IPS DF 6.9 (cell line): Measurements from ENCODE around the gene ZNF580.

Experiments used
- DNase-seq: peaks from one replicate; pipeline ENCODE4 v3.0.0-alpha.2; 2013; ENCODE audit warnings: low read depth, low spot score
- H3K27ac ChIP-seq: one replicate; pipeline ENCODE4 v1.5.1; 2013; ENCODE audit warnings: low read length, control low read depth
- H3K27me3 ChIP-seq: 2 replicates; pipeline ENCODE4 v1.6.1; 2013; ENCODE audit warnings: mild to moderate bottlenecking, low read length; ENCODE audit not compliant: control insufficient read depth, insufficient read depth
- H3K36me3 ChIP-seq: 2 replicates; pipeline ENCODE4 v1.6.1; 2013; ENCODE audit warnings: low read length; ENCODE audit not compliant: control insufficient read depth, insufficient read depth
- H3K4me1 ChIP-seq: 2 replicates; pipeline ENCODE4 v1.6.1; 2013; ENCODE audit warnings: low read length; ENCODE audit not compliant: control insufficient read depth, insufficient read depth
- H3K4me3 ChIP-seq: 2 replicates; pipeline ENCODE4 v1.5.1; 2013; ENCODE audit warnings: mild to moderate bottlenecking, low read length
- H3K9me3 ChIP-seq: 2 replicates; pipeline ENCODE4 v1.6.1; 2013; ENCODE audit warnings: low read length, inconsistent platforms; ENCODE audit not compliant: control insufficient read depth, insufficient read depth
- WGBS: extraction: QIAGEN DNeasy Blood & Tissue Kit; methylation state at CpG from one replicate; pipeline ENCODE4 v1.1.7; 2013; ENCODE audit warnings: mixed read lengths, missing lambda C conversion rate; ENCODE audit not compliant: insufficient read length, insufficient coverage; 5-methylcytosine and 5-hydroxymethylcytosine counted together

ZNF580 gene

DNA sequence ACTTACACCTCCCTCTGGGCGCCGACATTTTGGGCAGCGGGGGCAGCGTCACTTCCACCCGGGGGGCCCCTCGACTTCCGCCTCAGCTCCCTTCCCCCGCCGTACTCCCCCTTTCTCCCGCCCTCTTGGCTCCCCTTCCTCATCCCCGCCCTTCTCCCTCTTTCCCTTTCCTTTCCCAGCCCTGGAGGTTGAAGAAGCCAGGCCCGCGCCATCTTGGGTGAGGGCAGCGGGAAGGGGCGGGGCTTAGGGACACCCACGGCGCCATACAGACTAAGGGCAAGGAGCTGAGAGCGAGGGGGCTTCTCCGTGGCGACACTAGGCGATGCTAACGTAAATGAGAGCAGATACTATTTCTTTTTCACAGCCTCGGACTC, 41.3 kb upstream of the ZNF580 start, which contains the start of gene FIZ1:
Gene FIZ1 (minus strand): TSS at position 50 of the 374 bp plus-strand sequence. CDS start 1,652 bp downstream, outside the sequence.
- H3K27ac ChIP-seq, result no peak within 1 kb of the TSS
- peaks cover 1% of the 10 kb centered on the region for H3K4me1 ChIP-seq
- H3K36me3 ChIP-seq, result no peaks in the 10 kb centered on the region
- no peaks in the 10 kb centered on the region for H3K9me3 ChIP-seq
- no peak for DNase-seq
- no peaks in the 10 kb centered on the region for H3K27me3 ChIP-seq
- no CpG with 5 or more reads among the region's 23 CpGs for WGBS
- H3K4me3 ChIP-seq, result peak within 1 kb of the TSS; percentile 68; the same call in 1 of the 2 replicates

DNA sequence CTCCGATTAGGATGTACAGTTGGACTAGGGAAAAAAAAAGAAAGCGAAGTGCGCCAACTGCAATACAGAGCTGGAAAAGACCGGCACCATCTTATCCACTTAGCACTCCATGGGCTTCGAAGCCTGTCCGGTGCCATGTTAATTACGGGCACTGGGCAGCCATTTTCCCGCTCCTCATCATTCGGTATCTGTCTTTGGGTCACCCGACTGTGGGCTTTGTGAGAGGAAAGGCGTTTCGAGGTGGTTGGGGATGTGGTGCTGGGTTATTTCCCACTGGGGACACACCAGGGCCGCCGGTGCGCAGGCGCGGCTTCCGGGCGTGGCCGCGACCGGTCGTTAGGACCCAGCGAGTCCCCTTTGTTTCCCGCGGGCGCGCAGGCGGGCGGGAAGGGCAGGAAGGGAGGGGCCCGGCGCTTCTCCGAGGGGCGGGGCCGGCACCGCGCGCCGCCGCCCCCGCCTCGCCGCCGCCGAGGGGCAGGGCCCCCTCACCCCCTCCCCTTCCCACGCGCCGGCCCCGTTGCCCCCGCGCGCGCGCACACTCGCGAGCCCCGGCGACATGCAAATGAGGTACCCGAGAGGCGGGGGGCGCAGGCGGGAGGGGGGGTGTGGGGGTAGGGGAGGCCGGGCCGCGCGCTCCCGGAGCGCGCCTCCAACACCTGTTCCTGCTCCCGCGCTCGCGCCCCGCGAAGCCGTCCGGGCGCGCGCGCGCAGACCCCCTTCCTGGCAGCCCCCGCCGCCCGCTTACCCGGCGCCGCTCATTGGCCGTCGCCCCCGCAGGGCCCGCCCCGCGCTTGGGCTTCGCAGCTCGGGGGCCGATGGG, 40.8 kb upstream of the ZNF580 start, which contains the start of gene ZNF524:
Gene ZNF524 (plus strand): TSS at position 447 of the 820 bp plus-strand sequence. CDS start 1,825 bp downstream, outside the sequence.
- peaks cover 1% of the 10 kb centered on the region for H3K4me1 ChIP-seq
- no peaks in the 10 kb centered on the region for H3K36me3 ChIP-seq
- H3K27ac ChIP-seq, result no peak within 1 kb of the TSS
- no peaks in the 10 kb centered on the region for H3K9me3 ChIP-seq
- no peaks in the 10 kb centered on the region for H3K27me3 ChIP-seq
- peak within 1 kb of the TSS; percentile 68; the same call in 1 of the 2 replicates for H3K4me3 ChIP-seq
- DNase-seq, result no peak
- no CpG with 5 or more reads among the region's 97 CpGs for WGBS

DNA sequence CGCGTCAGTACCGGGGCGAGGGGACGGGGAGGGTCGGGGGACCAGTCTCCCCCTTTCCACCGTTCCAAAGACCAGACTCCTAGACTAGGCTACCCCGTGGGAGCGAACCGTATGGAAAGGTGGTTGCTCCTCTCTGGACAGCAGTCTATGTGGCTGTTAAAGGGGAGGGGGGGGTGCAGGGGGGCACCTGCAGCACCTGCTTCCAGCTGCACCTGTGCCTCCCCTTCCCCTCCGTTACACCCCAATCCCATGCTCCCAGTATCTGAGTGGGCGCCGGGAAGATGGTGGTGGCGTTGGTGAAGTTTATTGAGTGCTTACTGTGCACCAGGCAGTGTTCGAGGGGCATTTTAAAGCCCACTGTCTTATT, 40.2 kb upstream of the ZNF580 start:
- WGBS, result no CpG with 5 or more reads among the region's 15 CpGs
- H3K36me3 ChIP-seq, result no peaks in the 10 kb centered on the region

DNA sequence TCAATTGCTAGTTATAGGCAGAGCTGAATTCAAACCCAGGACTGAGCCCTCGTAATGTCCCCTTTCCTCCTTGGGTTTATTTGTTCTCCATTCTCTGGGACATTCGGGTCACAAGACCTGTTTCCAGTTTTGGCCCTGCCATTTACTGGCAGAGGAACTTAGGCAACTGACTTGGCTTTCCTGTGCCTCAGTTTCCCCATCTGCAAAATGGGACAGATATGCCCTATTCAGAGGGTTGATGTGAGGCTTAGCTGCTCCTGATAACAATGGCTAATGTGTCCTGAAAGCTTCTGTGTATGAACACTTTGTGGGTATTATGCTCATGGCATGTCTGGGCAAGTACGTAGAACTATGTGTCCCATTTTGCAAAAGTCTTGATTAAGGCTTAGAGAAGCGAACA, 39.7 kb upstream of the ZNF580 start:
- Histone ChIP-seq H3K27me3 (no peaks in the 10 kb centered on the region), H3K9me3 (no peaks in the 10 kb centered on the region), H3K4me1 (peaks cover 1% of the 10 kb centered on the region), H3K27ac (no peak overlapping the region), H3K4me3 (no peak overlapping the region; the same call in 1 of the 2 replicates), H3K36me3 (no peaks in the 10 kb centered on the region)
- no CpG with 5 or more reads among the region's 4 CpGs for WGBS
- no peak for DNase-seq

More for the DNA sequence above, 40.2 kb upstream of the ZNF580 start:
- Histone ChIP-seq H3K27me3 (no peaks in the 10 kb centered on the region), H3K9me3 (no peaks in the 10 kb centered on the region), H3K4me1 (peaks cover 1% of the 10 kb centered on the region), H3K4me3 (peak overlapping the region; percentile 68; the same call in 1 of the 2 replicates), H3K27ac (no peak overlapping the region)
- DNase-seq, result no peak

DNA sequence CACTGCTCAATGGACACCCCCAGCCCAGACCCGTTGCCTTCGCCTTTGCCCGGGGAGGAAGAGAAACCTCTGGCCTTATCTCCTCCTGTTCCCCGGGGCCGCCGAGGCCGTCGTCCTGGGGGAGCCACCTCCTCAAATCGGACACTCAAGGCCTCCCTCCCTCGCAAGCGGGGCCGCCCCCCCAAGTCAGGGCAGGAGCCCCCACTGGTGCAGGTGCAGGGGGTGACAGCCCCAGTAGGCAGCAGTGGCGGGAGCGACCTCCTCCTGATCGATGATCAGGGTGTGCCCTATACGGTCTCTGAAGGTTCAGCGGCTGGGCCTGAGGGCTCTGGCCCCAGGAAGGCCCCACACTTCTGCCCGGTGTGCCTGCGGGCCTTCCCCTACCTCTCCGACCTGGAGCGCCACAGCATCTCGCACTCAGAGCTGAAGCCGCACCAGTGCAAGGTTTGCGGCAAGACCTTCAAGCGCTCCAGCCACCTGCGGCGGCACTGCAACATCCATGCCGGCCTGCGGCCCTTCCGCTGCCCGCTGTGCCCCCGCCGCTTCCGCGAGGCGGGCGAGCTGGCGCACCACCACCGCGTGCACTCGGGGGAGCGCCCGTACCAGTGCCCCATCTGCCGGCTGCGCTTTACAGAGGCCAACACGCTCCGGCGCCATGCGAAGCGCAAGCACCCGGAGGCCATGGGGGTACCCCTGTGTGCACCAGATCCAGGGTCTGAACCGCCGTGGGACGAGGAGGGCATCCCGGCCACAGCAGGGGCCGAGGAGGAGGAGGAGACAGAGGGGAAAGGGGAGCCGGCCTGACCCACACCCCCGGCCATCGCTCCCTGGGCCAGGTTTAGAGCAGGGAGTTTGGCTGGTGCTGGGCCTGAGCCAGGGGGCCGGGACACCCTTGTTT, 38.4 kb upstream of the ZNF580 start:
- H3K27ac ChIP-seq, result no peak overlapping the region
- no peaks in the 10 kb centered on the region for H3K9me3 ChIP-seq
- H3K27me3 ChIP-seq, result no peaks in the 10 kb centered on the region
- no peak overlapping the region for H3K4me3 ChIP-seq
- no CpG with 5 or more reads among the region's 60 CpGs for WGBS
- no peak for DNase-seq
- no peaks in the 10 kb centered on the region for H3K36me3 ChIP-seq
- peaks cover 1% of the 10 kb centered on the region for H3K4me1 ChIP-seq

DNA sequence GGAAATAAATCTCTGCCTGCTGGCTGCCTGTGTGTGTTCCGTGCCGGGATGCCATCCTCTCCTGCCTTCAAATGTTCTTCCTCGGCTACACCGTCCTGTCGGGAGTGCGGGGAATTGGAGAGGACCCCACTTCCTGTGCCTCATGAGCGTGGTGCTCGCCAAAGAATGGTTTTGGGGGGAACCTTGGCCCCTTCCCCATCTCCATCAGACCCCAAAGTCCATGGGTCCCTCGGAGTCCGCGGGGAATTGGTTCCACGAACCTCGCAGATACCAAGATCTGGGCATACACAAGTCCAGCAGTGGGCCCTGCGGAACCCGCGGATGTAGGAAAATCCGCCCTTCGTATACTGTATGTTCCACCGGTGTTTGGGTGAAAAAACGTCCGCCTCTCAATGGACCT, 37.7 kb upstream of the ZNF580 start:
- Histone ChIP-seq H3K27ac (no peak overlapping the region), H3K9me3 (no peaks in the 10 kb centered on the region), H3K4me1 (peaks cover 1% of the 10 kb centered on the region; the same call in 1 of the 2 replicates), H3K36me3 (no peaks in the 10 kb centered on the region), H3K4me3 (no peak overlapping the region), H3K27me3 (no peaks in the 10 kb centered on the region)
- WGBS, result no CpG with 5 or more reads among the region's 21 CpGs
- no peak for DNase-seq

DNA sequence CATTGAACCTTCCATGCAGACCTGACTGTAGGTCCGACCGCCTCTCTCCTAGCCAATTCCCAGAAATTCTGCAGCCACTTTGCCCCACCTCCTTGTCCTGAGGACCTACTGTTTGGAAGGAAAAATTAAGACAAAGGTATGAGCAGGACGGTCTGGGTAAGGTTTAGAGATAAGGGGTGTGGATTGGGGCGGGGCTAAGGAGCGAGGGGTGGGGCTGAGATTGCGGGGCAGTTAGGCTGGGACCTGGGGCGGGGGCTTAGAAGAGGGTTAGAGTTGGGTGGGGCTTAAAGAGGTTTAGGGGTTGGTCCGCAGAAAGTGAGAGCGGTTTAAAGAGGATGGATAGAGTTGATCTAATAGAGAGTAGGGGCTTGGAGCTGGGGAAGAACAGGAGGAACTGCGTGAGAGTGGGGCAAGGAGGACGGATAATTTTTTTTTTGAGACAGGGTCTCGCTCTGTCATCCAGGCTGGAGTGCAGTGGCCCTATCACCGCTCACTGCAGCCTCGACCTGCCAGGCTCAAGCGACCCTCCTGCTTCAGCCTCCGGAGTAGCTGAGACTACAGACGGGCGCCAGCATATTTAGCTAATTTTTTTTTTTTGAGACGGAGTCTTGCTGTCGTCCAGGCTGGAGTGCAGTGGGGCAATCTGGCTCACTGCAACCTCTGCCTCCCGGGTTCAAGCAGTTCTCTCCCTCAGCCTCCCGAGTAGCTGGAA, 37.1 kb upstream of the ZNF580 start:
- H3K9me3 ChIP-seq, result no peaks in the 10 kb centered on the region
- no peaks in the 10 kb centered on the region for H3K36me3 ChIP-seq
- H3K27ac ChIP-seq, result no peak overlapping the region
- H3K27me3 ChIP-seq, result no peaks in the 10 kb centered on the region
- H3K4me3 ChIP-seq, result no peak overlapping the region
- H3K4me1 ChIP-seq, result peaks cover 1% of the 10 kb centered on the region; the same call in 1 of the 2 replicates
- no peak for DNase-seq
- WGBS, result 100% methylated on average over 2 of the region's 22 CpGs

DNA sequence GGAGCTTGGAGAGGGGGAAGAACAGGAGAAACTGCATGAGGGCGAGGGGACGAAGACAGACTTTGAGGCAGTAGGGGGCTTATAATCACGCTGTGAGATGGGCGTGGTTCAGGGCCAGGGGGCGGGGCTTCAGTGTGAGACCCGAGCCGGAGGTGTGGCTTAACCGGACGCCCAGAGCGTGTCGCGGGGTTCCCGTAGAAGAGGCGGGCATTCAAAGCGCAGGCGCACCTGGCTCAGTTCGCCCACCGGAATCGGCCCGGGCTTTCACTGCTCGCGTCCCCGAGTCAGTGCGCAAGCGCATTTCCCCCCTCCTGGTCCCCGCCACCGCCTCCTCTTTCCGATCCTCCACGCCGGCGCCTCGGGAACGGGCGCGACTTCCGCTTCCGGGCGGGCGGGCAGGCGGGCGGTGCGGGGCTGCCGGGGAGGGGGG, 35.6 kb upstream of the ZNF580 start:
- no peak for DNase-seq
- peaks cover 1% of the 10 kb centered on the region; the same call in 1 of the 2 replicates for H3K4me1 ChIP-seq

DNA sequence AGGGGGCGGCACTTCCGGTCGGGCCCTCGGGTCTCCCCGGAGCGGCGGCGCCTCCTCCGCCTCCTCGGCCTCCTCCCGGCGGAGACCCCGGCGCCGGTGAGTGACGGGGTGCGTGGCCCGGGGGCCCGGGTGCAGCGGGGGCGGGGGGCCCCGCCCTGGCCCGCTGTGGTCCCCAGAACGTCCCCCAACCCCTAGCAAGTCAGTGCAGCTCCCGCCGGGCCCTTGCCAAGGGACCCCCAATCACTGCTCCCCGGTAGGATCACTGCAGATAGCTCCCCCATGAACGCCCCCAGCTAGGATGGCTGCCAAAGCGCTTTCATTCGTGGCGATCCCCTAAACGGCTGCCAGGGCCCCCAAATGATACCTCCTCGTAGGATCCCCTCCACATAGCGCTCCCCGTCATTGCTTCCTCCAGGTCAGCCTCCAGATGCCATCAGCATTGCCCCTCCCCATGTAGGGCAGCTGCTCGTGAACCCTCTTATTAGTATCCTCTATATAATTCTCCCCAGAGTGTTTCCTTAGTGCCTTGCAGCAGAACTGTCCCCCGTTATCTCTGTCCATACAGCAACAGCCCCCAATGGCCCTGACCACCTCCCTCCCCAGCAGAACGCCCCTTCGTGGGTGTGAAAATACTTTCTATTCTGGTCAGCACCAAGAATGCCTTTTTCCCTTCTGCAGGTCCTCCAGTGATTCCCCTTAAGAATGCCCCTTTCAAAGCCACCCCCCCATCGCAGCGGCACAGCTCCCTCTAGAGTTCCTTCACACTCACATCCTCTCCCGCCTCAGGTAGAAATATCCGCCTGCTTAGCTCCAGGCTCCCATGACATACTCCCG, 34.9 kb upstream of the ZNF580 start, which contains the start of gene ZNF865:
Gene ZNF865 (plus strand): TSS at position 11 of the 834 bp plus-strand sequence. CDS start 7,972 bp downstream, outside the sequence.
- DNase-seq, result no peak
- H3K27me3 ChIP-seq, result no peaks in the 10 kb centered on the region
- H3K9me3 ChIP-seq, result no peaks in the 10 kb centered on the region
- H3K36me3 ChIP-seq, result no peaks in the 10 kb centered on the region
- H3K4me1 ChIP-seq, result peaks cover 1% of the 10 kb centered on the region; the same call in 1 of the 2 replicates
- H3K4me3 ChIP-seq, result peak within 1 kb of the TSS; percentile 58
- WGBS, result no CpG with 5 or more reads among the region's 44 CpGs
- no peak within 1 kb of the TSS for H3K27ac ChIP-seq

More for the DNA sequence above, 35.6 kb upstream of the ZNF580 start:
- no CpG with 5 or more reads among the region's 43 CpGs for WGBS
- no peak overlapping the region for H3K27ac ChIP-seq
- no peaks in the 10 kb centered on the region for H3K36me3 ChIP-seq
- no peaks in the 10 kb centered on the region for H3K27me3 ChIP-seq
- no peaks in the 10 kb centered on the region for H3K9me3 ChIP-seq
- peak overlapping the region; percentile 58; the same call in 1 of the 2 replicates for H3K4me3 ChIP-seq
